MM.1S (cell line): ENCODE results near the gene C2orf74.
"Not testable (repeated sequence)": the region's sequence is repeated elsewhere in the genome, so short reads cannot be mapped to it uniquely, and the experiment has no call there.

ENCODE experiments used
- DNase-seq: peaks from one replicate; pipeline ENCODE4 v3.0.0-alpha.2; 2015
- H2AFZ ChIP-seq: fragments of 300-600 bp; sonication (generic); 2 replicates; pipeline ENCODE4 v1.6.0; 2016; ENCODE audit warnings: antibody characterized with exemption, low read length
- H3F3A ChIP-seq: fragments of 300-600 bp; sonication (generic); 2 replicates; pipeline ENCODE4 v1.6.1; 2016; ENCODE audit warnings: mild to moderate bottlenecking, antibody characterized with exemption, low read length, moderate library complexity, mixed read lengths; ENCODE audit not compliant: insufficient read depth
- H3K27ac ChIP-seq: fragments of 300-600 bp; sonication (generic); 2 replicates; pipeline ENCODE4 v1.5.1; 2016; ENCODE audit warnings: mild to moderate bottlenecking, low read length
- H3K27me3 ChIP-seq: fragments of 300-600 bp; sonication (generic); replicated peaks from 2 replicates; pipeline ENCODE4 v1.6.0; 2016; ENCODE audit warnings: low read length; ENCODE audit not compliant: insufficient read depth
- H3K36me3 ChIP-seq: fragments of 300-600 bp; sonication (generic); replicated peaks from 2 replicates; pipeline ENCODE4 v1.6.1; 2016; ENCODE audit warnings: mild to moderate bottlenecking, low read length, mixed read lengths; ENCODE audit not compliant: insufficient read depth
- H3K4me1 ChIP-seq: fragments of 300-600 bp; sonication (generic); 2 replicates; pipeline ENCODE4 v1.6.1; 2016; ENCODE audit warnings: low read length, mixed read lengths
- H3K4me2 ChIP-seq: fragments of 300-600 bp; sonication (generic); 2 replicates; pipeline ENCODE4 v1.6.0; 2016; ENCODE audit warnings: low read depth, low read length
- H3K4me3 ChIP-seq: fragments of 300-600 bp; sonication (generic); 2 replicates; pipeline ENCODE4 v1.5.1; 2016; ENCODE audit warnings: low read length, mixed read lengths
- H3K79me2 ChIP-seq: fragments of 300-600 bp; sonication (generic); 2 replicates; pipeline ENCODE4 v1.6.1; 2016; ENCODE audit warnings: mixed run types, low read length, mixed read lengths
- H3K9ac ChIP-seq: fragments of 300-600 bp; sonication (generic); 2 replicates; pipeline ENCODE4 v1.6.1; 2016; ENCODE audit warnings: low read length, mixed read lengths
- H3K9me2 ChIP-seq: fragments of 300-600 bp; sonication (generic); replicated peaks from 2 replicates; pipeline ENCODE4 v1.6.1; 2016; ENCODE audit warnings: mild to moderate bottlenecking, low read length, mixed read lengths; ENCODE audit not compliant: insufficient read depth
- H3K9me3 ChIP-seq: fragments of 300-600 bp; sonication (generic); replicated peaks from 2 replicates; pipeline ENCODE4 v1.6.1; 2016; ENCODE audit warnings: mild to moderate bottlenecking, low read length, mixed read lengths; ENCODE audit not compliant: insufficient read depth
- H4K20me1 ChIP-seq: fragments of 300-600 bp; sonication (generic); 2 replicates; pipeline ENCODE4 v1.6.1; 2016; ENCODE audit warnings: mild to moderate bottlenecking, low read length, moderate library complexity, mixed read lengths; ENCODE audit not compliant: insufficient read depth
- CTCF ChIP-seq: fragments of 300-600 bp; sonication (generic); IDR thresholded peaks from 2 replicates; pipeline ENCODE4 v1.5.1; 2016; ENCODE audit warnings: antibody characterized with exemption, low read length, mixed read lengths
- EZH2 ChIP-seq: fragments of 300-600 bp; sonication (generic); optimal IDR thresholded peaks from 2 replicates; pipeline ENCODE3; 2017; ENCODE audit warnings: low read depth, mild to moderate bottlenecking, antibody characterized with exemption, low read length, mixed read lengths
- EZH2phosphoT487 ChIP-seq: fragments of 300-600 bp; sonication (generic); IDR thresholded peaks from 2 replicates; pipeline ENCODE4 v1.6.1; 2018; ENCODE audit warnings: antibody characterized with exemption, low read length

Gene C2orf74

DNA sequence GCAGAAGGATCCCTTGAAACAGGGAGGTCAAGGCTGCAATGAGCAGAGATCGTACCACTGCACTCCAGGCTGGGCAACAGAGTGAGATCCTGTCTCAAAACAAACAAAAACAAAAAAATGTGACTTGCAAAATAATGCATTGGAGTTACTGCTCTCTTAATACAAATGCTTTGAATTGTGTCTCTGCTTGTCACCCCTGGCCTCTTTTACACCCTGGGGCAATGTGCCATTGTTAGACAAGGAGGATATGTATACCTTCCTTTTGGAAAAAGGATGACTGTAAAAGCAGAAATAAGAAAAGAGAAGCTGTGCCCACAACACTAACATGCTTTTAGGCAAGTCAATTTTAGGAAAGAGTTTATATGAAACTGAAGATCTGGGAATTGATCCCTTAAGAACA is 20.8 kb upstream of the C2orf74 start:
- no peaks in the 10 kb centered on the region for H3K36me3 ChIP-seq
- no peak overlapping the region for H2AFZ ChIP-seq
- H3K9me2 ChIP-seq, result no peaks in the 10 kb centered on the region
- TF ChIP-seq EZH2 (no peak), CTCF (no peak), EZH2phosphoT487 (no peak)
- H3K9ac ChIP-seq, result no peak overlapping the region
- H3K79me2 ChIP-seq, result no peaks in the 10 kb centered on the region
- H3K4me1 ChIP-seq, result no peaks in the 10 kb centered on the region
- H3K4me2 ChIP-seq, result no peak overlapping the region
- DNase-seq, result no peak
- no peaks in the 10 kb centered on the region for H3K27me3 ChIP-seq
- H3K4me3 ChIP-seq, result no peak overlapping the region
- no peak overlapping the region for H3K27ac ChIP-seq
- no peaks in the 10 kb centered on the region for H4K20me1 ChIP-seq
- no peaks in the 10 kb centered on the region for H3K9me3 ChIP-seq
- 0 out of 2 replicates have a peak, but pooled peaks cover 5% of the 10 kb centered on the region for H3F3A ChIP-seq

- H3K36me3 ChIP-seq, result no peaks in the 10 kb centered on the region
- H3K9ac ChIP-seq, result peak overlapping the region; percentile 74
- H3F3A ChIP-seq, result 0 out of 2 replicates have a peak, but pooled peaks cover 5% of the 10 kb centered on the region
- H4K20me1 ChIP-seq, result no peaks in the 10 kb centered on the region
- peak; percentile 98 for DNase-seq
- H2AFZ ChIP-seq, result peak overlapping the region; percentile 95
- H3K4me1 ChIP-seq, result no peaks in the 10 kb centered on the region
- peak overlapping the region; percentile 94 for H3K4me3 ChIP-seq
- H3K9me3 ChIP-seq, result no peaks in the 10 kb centered on the region
- no peaks in the 10 kb centered on the region for H3K79me2 ChIP-seq
- TF ChIP-seq EZH2 (no peak), CTCF (no peak), EZH2phosphoT487 (no peak)
- no peaks in the 10 kb centered on the region for H3K27me3 ChIP-seq
- H3K4me2 ChIP-seq, result peak overlapping the region; percentile 66; the same call in 1 of the 2 replicates
- H3K9me2 ChIP-seq, result no peaks in the 10 kb centered on the region
- peak overlapping the region; percentile 21; the same call in 1 of the 2 replicates for H3K27ac ChIP-seq
These were observed 17.2 kb upstream of the C2orf74 start for GRCh38 chr2:61144697-61145268.

GRCh38 chr2:61145990-61146389 is 16.0 kb upstream of the C2orf74 start:
- H3K79me2 ChIP-seq, result no peaks in the 10 kb centered on the region
- H3K9me2 ChIP-seq, result no peaks in the 10 kb centered on the region
- H3K9ac ChIP-seq, result no peak overlapping the region
- no peak for DNase-seq
- 0 out of 2 replicates have a peak, but pooled peaks cover 5% of the 10 kb centered on the region for H3F3A ChIP-seq
- H4K20me1 ChIP-seq, result no peaks in the 10 kb centered on the region
- H3K27me3 ChIP-seq, result no peaks in the 10 kb centered on the region
- H2AFZ ChIP-seq, result no peak overlapping the region
- H3K36me3 ChIP-seq, result no peaks in the 10 kb centered on the region
- H3K27ac ChIP-seq, result no peak overlapping the region
- TF ChIP-seq CTCF (no peak), EZH2 (no peak), EZH2phosphoT487 (no peak)
- H3K4me1 ChIP-seq, result no peaks in the 10 kb centered on the region
- no peak overlapping the region for H3K4me3 ChIP-seq
- no peaks in the 10 kb centered on the region for H3K9me3 ChIP-seq
- peak overlapping the region; percentile 44; the same call in 1 of the 2 replicates for H3K4me2 ChIP-seq

DNA sequence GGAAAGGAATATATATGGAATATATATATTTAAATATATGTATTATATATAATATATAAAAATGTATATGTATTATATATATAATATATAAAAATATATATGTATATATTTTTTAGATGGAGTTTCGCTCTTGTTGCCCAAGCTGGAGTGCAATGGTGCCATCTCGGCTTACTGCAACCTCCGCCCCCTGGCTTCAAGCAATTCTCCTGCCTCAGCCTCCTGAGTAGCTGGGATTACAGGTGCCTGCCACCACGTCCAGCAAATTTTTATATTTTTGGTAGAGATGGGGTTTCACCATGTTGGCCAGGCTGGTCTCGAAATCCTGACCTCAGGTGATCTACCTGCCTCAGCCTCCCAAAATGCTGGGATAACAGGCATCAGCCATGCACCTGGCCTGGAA is 13.9 kb upstream of the C2orf74 start:
- not testable (repeated sequence) for H3K36me3 ChIP-seq, H3F3A ChIP-seq, H3K4me2 ChIP-seq, H3K79me2 ChIP-seq, H3K9me2 ChIP-seq, H4K20me1 ChIP-seq, H3K4me1 ChIP-seq, H3K4me3 ChIP-seq, H3K9me3 ChIP-seq, DNase-seq, H3K27me3 ChIP-seq, H3K27ac ChIP-seq, H3K9ac ChIP-seq, H2AFZ ChIP-seq
